GM12891 (cell line): ENCODE results near the gene NEDD8.

Source experiments
- POLR2A ChIP-seq: IDR thresholded peaks from 2 replicates; pipeline ENCODE4 v1.6.1; 2011; ENCODE audit warnings: low read depth, low read length, control low read depth
- POLR2AphosphoS5 ChIP-seq: IDR thresholded peaks from 2 replicates; pipeline ENCODE4 v1.6.1; 2011; ENCODE audit warnings: low read depth, low read length, control low read depth
- POU2F2 ChIP-seq: IDR thresholded peaks from 2 replicates; pipeline ENCODE4 v1.6.1; 2011; ENCODE audit warnings: low read depth, mild to moderate bottlenecking, control low read depth, low read length, moderate library complexity
- SPI1 ChIP-seq: IDR thresholded peaks from 2 replicates; pipeline ENCODE4 v1.6.1; 2011; ENCODE audit warnings: low read depth, low read length, control low read depth
- TAF1 ChIP-seq: IDR thresholded peaks from 2 replicates; pipeline ENCODE4 v1.6.1; 2011; ENCODE audit warnings: low read depth, low read length, control low read depth

DNA sequence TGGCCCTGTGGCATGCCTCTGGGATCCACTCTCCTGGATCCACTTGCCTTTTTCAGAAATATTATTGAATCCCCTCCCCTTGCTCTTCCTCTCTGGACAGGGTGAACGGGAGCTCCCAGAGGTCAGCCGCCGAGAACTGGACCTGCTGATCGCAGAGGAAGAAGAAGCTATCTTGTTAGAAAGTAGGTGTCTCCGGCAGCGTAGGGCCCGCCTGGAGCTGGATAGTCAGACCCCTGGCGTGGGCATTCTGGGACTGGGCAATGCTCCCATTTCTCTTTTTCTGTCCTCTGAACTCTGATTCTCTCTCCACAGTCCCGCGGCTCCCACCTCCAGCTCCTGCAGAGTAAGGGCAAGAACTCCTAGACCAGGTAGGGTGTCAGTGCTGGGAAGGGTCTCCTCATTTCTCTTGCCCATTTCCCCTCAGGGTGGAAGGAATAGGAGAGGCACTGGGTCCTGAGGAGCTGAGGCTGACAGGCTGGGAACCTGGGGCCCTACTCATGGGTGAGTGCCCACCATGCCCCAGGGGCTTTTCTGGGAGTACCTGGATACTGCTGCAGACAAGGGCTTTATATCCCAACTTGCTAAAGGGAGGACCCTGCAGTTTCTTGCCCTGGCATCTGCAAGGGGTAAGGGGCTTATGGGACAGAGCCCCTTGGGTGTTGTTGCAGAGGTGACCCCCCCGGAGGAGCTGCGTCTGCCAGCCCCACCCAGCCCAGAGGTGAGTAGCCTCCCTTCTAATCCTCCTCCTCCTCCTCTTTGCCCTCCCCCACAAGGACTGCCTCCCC is 54.9 kb downstream of the NEDD8 start:
- peak; percentile 62 for TF ChIP-seq POLR2AphosphoS5
- peak; percentile 64; the same call in 1 of the 2 replicates for TF ChIP-seq POLR2A
- TF ChIP-seq SPI1, result no peak
- no peak for TF ChIP-seq TAF1
- no peak for TF ChIP-seq POU2F2
